Endodermal cell (in vitro differentiated cells): ENCODE measurements around the gene CDH13. TPM values are rescaled to one million over a fixed set of nuclear protein-coding genes. Genes with fewer than 3 reads are reported as not detected.

Experiments
- DNase-seq: peaks from one replicate; pipeline ENCODE4 v3.0.0-alpha.2; 2017
- H3K27ac ChIP-seq: 2 replicates; pipeline ENCODE4 v1.5.1; 2013; ENCODE audit warnings: mild to moderate bottlenecking, low read depth, low read length, moderate library complexity
- H3K27me3 ChIP-seq: 2 replicates; pipeline ENCODE4 v1.6.1; 2013; ENCODE audit warnings: mild to moderate bottlenecking, low read length, moderate library complexity; ENCODE audit not compliant: insufficient read depth, control insufficient read depth, poor library complexity, severe bottlenecking
- H3K36me3 ChIP-seq: 2 replicates; pipeline ENCODE4 v1.7.0; 2013; ENCODE audit warnings: mild to moderate bottlenecking, low read length, moderate library complexity; ENCODE audit not compliant: control insufficient read depth, insufficient read depth
- H3K4me1 ChIP-seq: one replicate; pipeline ENCODE4 v1.7.0; 2013; ENCODE audit warnings: low read length; ENCODE audit not compliant: control insufficient read depth, insufficient read depth
- H3K4me3 ChIP-seq: 2 replicates; pipeline ENCODE4 v1.5.1; 2013; ENCODE audit warnings: mild to moderate bottlenecking, low read length, moderate library complexity
- H3K9ac ChIP-seq: 2 replicates; pipeline ENCODE4 v1.6.1; 2013; ENCODE audit warnings: mild to moderate bottlenecking, low read length, moderate library complexity; ENCODE audit not compliant: poor library complexity, severe bottlenecking; ENCODE audit errors: extremely low read depth
- H3K9me3 ChIP-seq: 2 replicates; pipeline ENCODE4 v1.6.1; 2013; ENCODE audit warnings: mild to moderate bottlenecking, low read length, moderate library complexity; ENCODE audit not compliant: control insufficient read depth
- H3K27ac Mint-ChIP-seq: 2 replicates; pipeline ENCODE4 v1.8.0; 2020; ENCODE audit warnings: mixed read lengths
- H3K27me3 Mint-ChIP-seq: 2 replicates; pipeline ENCODE4 v1.8.0; 2021; ENCODE audit warnings: mild to moderate bottlenecking, mixed read lengths; ENCODE audit not compliant: insufficient read depth
- H3K36me3 Mint-ChIP-seq: 2 replicates; pipeline ENCODE4 v1.8.0; 2020; ENCODE audit warnings: low read depth, mixed read lengths
- H3K4me1 Mint-ChIP-seq: 2 replicates; pipeline ENCODE4 v1.8.0; 2020; ENCODE audit warnings: mixed read lengths
- H3K4me3 Mint-ChIP-seq: 2 replicates; pipeline ENCODE4 v1.8.0; 2020; ENCODE audit warnings: mild to moderate bottlenecking, moderate library complexity, mixed read lengths
- H3K9me3 Mint-ChIP-seq: 2 replicates; pipeline ENCODE4 v1.8.0; 2020; ENCODE audit warnings: mild to moderate bottlenecking, mixed read lengths
- CTCF ChIP-seq: fragments of 200-600 bp; sonication (generic); conservative IDR thresholded peaks from 2 replicates; pipeline ENCODE4 v1.5.0; 2021; ENCODE audit warnings: antibody characterized with exemption, mild to moderate bottlenecking
- WGBS, 2 experiments: methylation state at CpG; one replicate each; pipeline versions ENCODE4 v1.1.5 to v1.1.7; 2013; ENCODE audit warnings: missing lambda C conversion rate in 2 of 2, mixed read lengths in 1 of 2; ENCODE audit not compliant: insufficient coverage in 1 of 2, insufficient read length in 1 of 2; 5-methylcytosine and 5-hydroxymethylcytosine counted together
- total RNA-seq, 2 donors: library from RNA; stranded (reverse); fragmentation: NEBNext Ultra II Directional in 1 of 2; extraction: Animal tissue kit (Norgen Biotek cat#: 25700) in 1 of 2; gene quantifications; 2 replicates in 1 of 2; 3 replicates in 1 of 2; pipeline ENCODE4 v1.2.1, GENCODE V29; 2021

CDH13 gene
- total RNA-seq, 2 donors from 2014 or later, result 0.86 to 1.8 TPM

- Histone ChIP-seq H3K27ac (no peak overlapping the region), H3K27me3 (no peaks in the 10 kb centered on the region), H3K4me3 (no peak overlapping the region), H3K36me3 (no peaks in the 10 kb centered on the region), H3K9me3 (no peaks in the 10 kb centered on the region), H3K9ac (no peak overlapping the region), H3K4me1 (no peaks in the 10 kb centered on the region)
- H3K4me3 Mint-ChIP-seq, result no peak overlapping the region
- WGBS, 2 experiments, result 92 to 94% methylated on average over 6 to 7 of the region's 7 CpGs
- H3K36me3 Mint-ChIP-seq, result no peaks in the 10 kb centered on the region
- no peak for TF ChIP-seq CTCF
- no peak overlapping the region for H3K27ac Mint-ChIP-seq
- H3K4me1 Mint-ChIP-seq, result peaks cover 5% of the 10 kb centered on the region
- no peak for DNase-seq
- H3K27me3 Mint-ChIP-seq, result peaks cover 1% of the 10 kb centered on the region
- no peaks in the 10 kb centered on the region for H3K9me3 Mint-ChIP-seq
Observed at GRCh38 chr16:83627996-83628395, 1001.2 kb downstream of the CDH13 start.

GRCh38 chr16:83629426-83629825 is 1002.7 kb downstream of the CDH13 start:
- no peak overlapping the region for H3K4me3 Mint-ChIP-seq
- no peaks in the 10 kb centered on the region for H3K4me1 ChIP-seq
- peaks cover 5% of the 10 kb centered on the region for H3K4me1 Mint-ChIP-seq
- no peak overlapping the region for H3K27ac ChIP-seq
- TF ChIP-seq CTCF, result no peak
- no peak overlapping the region for H3K9ac ChIP-seq
- no peaks in the 10 kb centered on the region for H3K36me3 ChIP-seq
- H3K27me3 ChIP-seq, result no peaks in the 10 kb centered on the region
- H3K4me3 ChIP-seq, result no peak overlapping the region
- no peak for DNase-seq
- no peaks in the 10 kb centered on the region for H3K9me3 ChIP-seq
- H3K27ac Mint-ChIP-seq, result no peak overlapping the region
- peaks cover 1% of the 10 kb centered on the region for H3K27me3 Mint-ChIP-seq
- 88 to 100% methylated on average over 2 to 3 of the region's 3 CpGs for WGBS, 2 experiments
- no peaks in the 10 kb centered on the region for H3K9me3 Mint-ChIP-seq
- no peaks in the 10 kb centered on the region for H3K36me3 Mint-ChIP-seq

- Histone ChIP-seq H3K9me3 (no peaks in the 10 kb centered on the region), H3K27ac (no peak overlapping the region), H3K27me3 (no peaks in the 10 kb centered on the region), H3K36me3 (no peaks in the 10 kb centered on the region), H3K4me1 (no peaks in the 10 kb centered on the region), H3K9ac (no peak overlapping the region), H3K4me3 (no peak overlapping the region)
- peaks cover 1% of the 10 kb centered on the region for H3K27me3 Mint-ChIP-seq
- no peak for DNase-seq
- no peaks in the 10 kb centered on the region for H3K36me3 Mint-ChIP-seq
- TF ChIP-seq CTCF, result no peak
- H3K9me3 Mint-ChIP-seq, result no peaks in the 10 kb centered on the region
- no peak overlapping the region for H3K27ac Mint-ChIP-seq
- WGBS, 2 experiments, result 96 to 100% methylated on average over 3 to 5 of the region's 5 CpGs
- H3K4me3 Mint-ChIP-seq, result no peak overlapping the region
- H3K4me1 Mint-ChIP-seq, result peaks cover 3% of the 10 kb centered on the region
Observed at GRCh38 chr16:83629836-83630235, 1003.1 kb downstream of the CDH13 start.
